ENCODE results near the gene C6orf89. TPM values are rescaled to one million over a fixed set of nuclear protein-coding genes. Genes with fewer than 3 reads are reported as not detected.

Gene C6orf89
- total RNA-seq, 1 donor from 2014 or later = 29.9 TPM

DNA sequence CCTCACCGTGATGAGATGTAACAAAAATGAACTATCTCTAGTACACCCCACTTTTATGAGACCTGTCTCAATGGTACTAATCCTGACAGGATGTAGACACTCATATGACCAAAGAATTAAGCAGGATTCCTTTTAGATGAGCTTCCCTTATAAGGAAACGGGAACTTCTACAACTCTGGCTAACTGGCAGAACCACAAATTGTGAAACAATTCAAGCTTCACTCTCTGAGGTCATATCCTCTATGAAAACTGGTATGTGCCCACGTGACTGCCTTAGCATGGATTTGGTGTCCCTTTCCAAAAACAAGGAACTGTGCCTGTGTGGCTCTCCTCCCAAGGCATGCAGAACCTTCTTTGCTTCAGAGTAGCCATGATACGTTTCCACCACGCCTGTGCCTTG is 32.4 kb upstream of the C6orf89 start:
- Mint-ChIP-seq H3K36me3 (ENCODE audit: insufficient read depth) (peaks cover 10% of the 10 kb centered on the region), H3K27me3 (peaks cover 11% of the 10 kb centered on the region), H3K4me3 (ENCODE audit: low read depth) (no peak overlapping the region), H3K9me3 (ENCODE audit: low read depth) (no peaks in the 10 kb centered on the region), H3K27ac (no peak overlapping the region), H3K4me1 (ENCODE audit: low read depth) (peaks cover 12% of the 10 kb centered on the region)
- no peak for DNase-seq (ENCODE audit: low spot score, unreplicated experiment)
- TF ChIP-seq, protein P1, sequence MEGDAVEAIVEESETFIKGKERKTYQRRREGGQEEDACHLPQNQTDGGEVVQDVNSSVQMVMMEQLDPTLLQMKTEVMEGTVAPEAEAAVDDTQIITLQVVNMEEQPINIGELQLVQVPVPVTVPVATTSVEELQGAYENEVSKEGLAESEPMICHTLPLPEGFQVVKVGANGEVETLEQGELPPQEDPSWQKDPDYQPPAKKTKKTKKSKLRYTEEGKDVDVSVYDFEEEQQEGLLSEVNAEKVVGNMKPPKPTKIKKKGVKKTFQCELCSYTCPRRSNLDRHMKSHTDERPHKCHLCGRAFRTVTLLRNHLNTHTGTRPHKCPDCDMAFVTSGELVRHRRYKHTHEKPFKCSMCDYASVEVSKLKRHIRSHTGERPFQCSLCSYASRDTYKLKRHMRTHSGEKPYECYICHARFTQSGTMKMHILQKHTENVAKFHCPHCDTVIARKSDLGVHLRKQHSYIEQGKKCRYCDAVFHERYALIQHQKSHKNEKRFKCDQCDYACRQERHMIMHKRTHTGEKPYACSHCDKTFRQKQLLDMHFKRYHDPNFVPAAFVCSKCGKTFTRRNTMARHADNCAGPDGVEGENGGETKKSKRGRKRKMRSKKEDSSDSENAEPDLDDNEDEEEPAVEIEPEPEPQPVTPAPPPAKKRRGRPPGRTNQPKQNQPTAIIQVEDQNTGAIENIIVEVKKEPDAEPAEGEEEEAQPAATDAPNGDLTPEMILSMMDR (IDR thresholded peaks at IDR 0.05; ENCODE audit: unreplicated experiment) = no peak

DNA sequence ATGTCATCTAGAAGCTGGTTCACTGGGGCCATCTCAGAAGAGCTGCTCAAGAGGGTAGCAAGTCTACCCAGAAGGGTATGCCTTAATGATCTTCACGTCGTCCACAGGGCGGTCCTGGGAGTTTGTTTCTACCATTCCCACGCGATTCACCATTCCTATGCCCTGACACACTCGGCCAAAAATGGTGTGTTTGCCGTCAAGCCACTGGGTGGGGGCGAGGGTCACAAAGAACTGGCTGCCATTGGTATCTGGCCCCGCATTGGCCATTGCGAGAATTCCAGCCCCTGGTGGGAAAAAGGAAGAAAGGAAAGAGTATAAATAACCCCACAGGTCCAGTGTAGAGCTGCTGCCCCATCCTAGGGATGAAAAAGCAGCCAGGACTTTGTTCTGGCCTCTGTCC is 30.0 kb upstream of the C6orf89 start:
- no peaks in the 10 kb centered on the region for H3K4me1 Mint-ChIP-seq (ENCODE audit: low read depth)
- peaks cover 12% of the 10 kb centered on the region for H3K36me3 Mint-ChIP-seq (ENCODE audit: insufficient read depth)
- no peak overlapping the region for H3K27ac Mint-ChIP-seq
- DNase-seq (ENCODE audit: low spot score, unreplicated experiment) = no peak
- TF ChIP-seq, protein P1 (IDR thresholded peaks at IDR 0.05; ENCODE audit: unreplicated experiment) = no peak
- no peaks in the 10 kb centered on the region for H3K27me3 Mint-ChIP-seq
- H3K4me3 Mint-ChIP-seq (ENCODE audit: low read depth) = no peak overlapping the region
- H3K9me3 Mint-ChIP-seq (ENCODE audit: low read depth) = no peaks in the 10 kb centered on the region

DNA sequence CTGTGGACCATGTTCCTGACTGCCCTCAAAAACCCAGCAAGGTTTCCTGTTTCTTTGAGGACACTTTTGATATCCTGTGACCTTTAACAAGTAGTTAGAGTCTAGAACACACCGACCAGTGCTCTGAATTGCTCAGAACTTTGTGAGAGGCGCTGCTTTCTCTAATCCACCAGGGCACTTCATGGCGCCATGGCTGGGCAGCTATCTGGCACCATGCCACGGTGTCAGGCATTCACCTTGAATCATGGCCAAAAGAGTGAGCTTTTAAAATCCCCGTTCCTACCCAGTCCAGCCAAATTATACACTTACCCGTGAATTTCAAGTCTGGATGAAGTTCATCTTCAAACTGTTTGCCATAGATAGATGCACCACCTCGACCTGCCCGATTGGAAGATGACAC is 29.5 kb upstream of the C6orf89 start:
- Mint-ChIP-seq H3K4me3 (ENCODE audit: low read depth) (no peak overlapping the region), H3K9me3 (ENCODE audit: low read depth) (no peaks in the 10 kb centered on the region), H3K27me3 (no peaks in the 10 kb centered on the region), H3K36me3 (ENCODE audit: insufficient read depth) (peaks cover 14% of the 10 kb centered on the region), H3K4me1 (ENCODE audit: low read depth) (no peaks in the 10 kb centered on the region), H3K27ac (no peak overlapping the region)
- TF ChIP-seq, protein P1 (IDR thresholded peaks at IDR 0.05; ENCODE audit: unreplicated experiment) = no peak
- DNase-seq (ENCODE audit: low spot score, unreplicated experiment) = no peak

DNA sequence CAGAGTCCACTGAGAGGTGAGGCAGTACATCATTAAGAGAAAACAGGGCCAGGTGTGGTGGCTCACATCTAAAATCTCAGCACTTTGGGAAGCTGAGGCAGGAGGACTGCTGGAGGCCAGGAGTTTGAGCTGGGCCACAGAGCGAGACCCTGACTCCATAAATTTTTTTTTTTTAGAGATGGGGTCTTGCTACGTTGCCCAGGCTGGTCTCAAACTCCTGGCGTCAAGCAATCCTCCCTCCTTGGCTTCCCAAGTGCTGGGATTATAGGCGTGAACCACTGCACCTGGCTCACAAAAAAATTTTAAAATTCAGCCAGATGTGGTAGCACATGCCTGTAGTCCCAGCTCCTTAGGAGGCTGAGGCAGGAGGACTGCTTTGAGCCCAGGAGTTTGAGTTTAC is 28.4 kb upstream of the C6orf89 start:
- Mint-ChIP-seq H3K4me3 (ENCODE audit: low read depth) (no peak overlapping the region), H3K4me1 (ENCODE audit: low read depth) (no peaks in the 10 kb centered on the region), H3K9me3 (ENCODE audit: low read depth) (no peaks in the 10 kb centered on the region), H3K27me3 (no peaks in the 10 kb centered on the region), H3K27ac (no peak overlapping the region), H3K36me3 (ENCODE audit: insufficient read depth) (peaks cover 14% of the 10 kb centered on the region)
- TF ChIP-seq, protein P1 (IDR thresholded peaks at IDR 0.05; ENCODE audit: unreplicated experiment) = no peak
- no peak for DNase-seq (ENCODE audit: low spot score, unreplicated experiment)

DNA sequence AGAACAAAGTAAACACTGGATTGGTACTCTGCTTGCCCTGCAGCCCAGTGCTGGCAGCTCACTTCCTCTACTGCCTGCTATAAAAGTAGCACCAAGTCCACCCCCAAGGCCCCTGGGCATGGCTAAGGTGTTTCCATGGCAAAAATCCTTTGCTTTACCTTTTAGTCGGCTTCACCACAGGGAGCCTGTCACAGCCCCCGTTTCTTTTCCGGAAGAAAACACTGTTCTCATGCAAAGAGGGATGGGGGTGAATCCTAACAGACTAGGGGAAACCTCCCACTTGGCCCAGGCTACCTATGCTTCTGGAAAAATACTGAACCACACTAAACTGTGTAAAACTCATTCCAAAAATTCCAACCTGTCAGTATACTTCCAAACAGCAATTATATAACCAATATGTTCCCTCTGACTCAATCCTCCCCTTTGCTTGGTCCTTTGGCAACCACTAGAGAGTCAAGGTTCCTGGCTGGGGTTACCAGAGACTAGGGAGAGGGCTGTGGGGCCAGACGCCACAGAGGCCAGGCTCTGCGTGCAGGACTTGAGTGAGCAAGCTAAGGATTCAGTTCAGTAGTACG is 27.3 kb upstream of the C6orf89 start:
- no peak overlapping the region for H3K4me3 Mint-ChIP-seq (ENCODE audit: low read depth)
- peaks cover 17% of the 10 kb centered on the region for H3K36me3 Mint-ChIP-seq (ENCODE audit: insufficient read depth)
- TF ChIP-seq, protein P1 (IDR thresholded peaks at IDR 0.05; ENCODE audit: unreplicated experiment) = no peak
- H3K27ac Mint-ChIP-seq = no peak overlapping the region
- H3K4me1 Mint-ChIP-seq (ENCODE audit: low read depth) = peaks cover 3% of the 10 kb centered on the region
- no peaks in the 10 kb centered on the region for H3K27me3 Mint-ChIP-seq
- no peak for DNase-seq (ENCODE audit: low spot score, unreplicated experiment)
- H3K9me3 Mint-ChIP-seq (ENCODE audit: low read depth) = no peaks in the 10 kb centered on the region
